NB4 (cell line): Measurements from ENCODE around the gene ZBTB20.

Source experiments
- DNase-seq: peaks from one replicate; pipeline ENCODE4 v3.0.0; 2010; ENCODE audit warnings: low read depth
- H3K4me3 ChIP-seq: one replicate; pipeline ENCODE4 v1.5.1; 2011; ENCODE audit warnings: mild to moderate bottlenecking, low read depth, low read length, moderate library complexity
- MYC ChIP-seq: IDR thresholded peaks from 2 replicates; pipeline ENCODE4 v1.6.1; 2011; ENCODE audit warnings: low read depth, low read length
- POLR2A ChIP-seq: IDR thresholded peaks from 2 replicates; pipeline ENCODE4 v1.6.1; 2011; ENCODE audit warnings: mild to moderate bottlenecking; ENCODE audit not compliant: insufficient read length; ENCODE audit errors: extremely low read depth
- TF ChIP-seq, protein P1 (sequence below): IDR thresholded peaks from one replicate; pipeline ENCODE4 v1.5.1; 2012; ENCODE audit warnings: low read depth, low read length
- TF ChIP-seq, protein P2 (sequence below): IDR thresholded peaks from 2 replicates; pipeline ENCODE4 v1.6.1; 2011; ENCODE audit warnings: low read depth, low read length

Gene ZBTB20

DNA sequence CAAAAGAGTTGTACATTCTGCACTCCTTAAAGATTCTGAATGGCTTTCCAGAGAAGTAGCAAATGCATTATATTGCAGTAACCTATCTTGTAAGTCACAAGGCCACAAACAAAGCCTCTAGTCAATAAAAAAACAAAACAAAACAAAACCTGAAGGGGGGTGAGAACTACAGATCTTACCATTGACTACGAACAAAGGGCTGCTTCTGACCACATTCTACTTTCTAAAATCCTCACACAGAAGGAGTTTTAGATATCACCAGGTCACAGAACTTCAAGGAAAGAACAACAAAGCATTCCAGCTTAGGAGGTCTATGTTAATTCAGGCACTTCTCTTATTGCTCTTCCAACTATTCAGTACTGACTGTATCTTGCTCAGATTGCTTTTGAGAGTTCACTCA is 343.0 kb downstream of the ZBTB20 start:
- TF ChIP-seq, protein P1, sequence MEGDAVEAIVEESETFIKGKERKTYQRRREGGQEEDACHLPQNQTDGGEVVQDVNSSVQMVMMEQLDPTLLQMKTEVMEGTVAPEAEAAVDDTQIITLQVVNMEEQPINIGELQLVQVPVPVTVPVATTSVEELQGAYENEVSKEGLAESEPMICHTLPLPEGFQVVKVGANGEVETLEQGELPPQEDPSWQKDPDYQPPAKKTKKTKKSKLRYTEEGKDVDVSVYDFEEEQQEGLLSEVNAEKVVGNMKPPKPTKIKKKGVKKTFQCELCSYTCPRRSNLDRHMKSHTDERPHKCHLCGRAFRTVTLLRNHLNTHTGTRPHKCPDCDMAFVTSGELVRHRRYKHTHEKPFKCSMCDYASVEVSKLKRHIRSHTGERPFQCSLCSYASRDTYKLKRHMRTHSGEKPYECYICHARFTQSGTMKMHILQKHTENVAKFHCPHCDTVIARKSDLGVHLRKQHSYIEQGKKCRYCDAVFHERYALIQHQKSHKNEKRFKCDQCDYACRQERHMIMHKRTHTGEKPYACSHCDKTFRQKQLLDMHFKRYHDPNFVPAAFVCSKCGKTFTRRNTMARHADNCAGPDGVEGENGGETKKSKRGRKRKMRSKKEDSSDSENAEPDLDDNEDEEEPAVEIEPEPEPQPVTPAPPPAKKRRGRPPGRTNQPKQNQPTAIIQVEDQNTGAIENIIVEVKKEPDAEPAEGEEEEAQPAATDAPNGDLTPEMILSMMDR = no peak
- TF ChIP-seq, protein P2, sequence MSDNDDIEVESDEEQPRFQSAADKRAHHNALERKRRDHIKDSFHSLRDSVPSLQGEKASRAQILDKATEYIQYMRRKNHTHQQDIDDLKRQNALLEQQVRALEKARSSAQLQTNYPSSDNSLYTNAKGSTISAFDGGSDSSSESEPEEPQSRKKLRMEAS = no peak
- TF ChIP-seq MYC = no peak
- no peak for TF ChIP-seq POLR2A
- H3K4me3 ChIP-seq = no peak overlapping the region
- no peak for DNase-seq

DNA sequence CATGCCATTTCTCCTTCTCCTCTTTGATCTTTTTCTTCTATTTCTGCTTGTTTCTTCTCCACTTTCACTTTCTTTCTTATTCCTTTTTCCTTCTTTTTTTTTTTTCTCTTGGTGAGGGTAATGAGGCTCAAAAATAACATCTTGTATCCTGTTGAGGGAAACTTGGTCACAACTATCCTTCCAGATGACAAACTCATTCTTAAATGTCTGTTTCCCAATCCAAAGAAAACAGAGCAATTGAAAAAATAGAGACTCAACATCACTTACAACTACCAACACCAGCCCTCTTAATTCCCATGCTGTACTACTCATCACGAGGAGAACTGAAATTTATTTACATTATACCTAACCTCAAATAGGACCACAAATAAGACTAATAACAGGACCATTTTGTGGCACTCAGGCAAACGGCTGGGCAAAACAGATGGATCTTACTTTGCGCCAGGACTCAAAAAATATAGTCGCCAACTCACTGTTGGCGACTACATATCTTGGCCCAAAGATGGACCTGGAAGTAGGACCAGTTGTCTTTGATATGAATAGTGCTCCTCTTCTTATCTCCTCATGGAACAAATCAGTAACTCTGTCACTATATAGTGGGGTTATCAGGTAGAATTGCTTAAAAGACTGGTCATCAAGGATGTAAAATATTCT is 343.9 kb downstream of the ZBTB20 start:
- no peak for DNase-seq
- H3K4me3 ChIP-seq = no peak overlapping the region
- TF ChIP-seq, protein P1 = no peak
- TF ChIP-seq MYC (no peak), POLR2A (no peak)
- TF ChIP-seq, protein P2 = no peak

DNA sequence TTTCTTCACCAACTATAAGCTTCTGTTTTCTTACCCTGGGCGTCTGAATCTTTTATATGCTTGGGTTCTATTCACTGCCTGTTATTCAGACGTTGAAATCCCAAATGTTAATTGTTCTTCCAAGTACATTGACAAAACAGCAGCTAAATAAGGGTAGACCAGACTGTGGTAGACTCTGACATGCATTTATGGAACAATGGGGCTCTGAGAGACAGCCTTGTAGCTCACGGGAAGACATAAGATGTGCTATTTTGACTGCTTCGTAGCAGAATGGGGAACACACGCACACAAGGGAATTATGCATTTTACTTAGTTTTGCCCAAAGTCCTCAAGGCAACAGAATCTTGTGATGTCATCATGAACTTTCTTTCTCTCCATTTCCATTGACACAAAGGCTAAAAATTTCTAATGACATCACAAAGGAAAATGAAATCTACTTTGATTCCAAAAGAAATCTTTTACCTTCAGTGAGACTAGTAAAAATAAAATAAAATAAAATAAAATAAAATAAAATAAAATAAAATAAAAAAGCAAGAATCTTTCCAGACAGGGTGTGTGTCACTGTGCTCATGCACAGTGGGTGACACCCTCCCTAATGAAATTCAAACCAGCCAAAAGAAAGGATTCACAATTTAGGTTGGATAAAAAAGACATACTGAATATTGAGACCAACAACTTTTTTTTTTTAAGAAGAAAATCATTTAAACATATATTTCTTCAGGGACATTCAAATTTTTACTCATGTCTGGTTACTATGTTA is 346.6 kb downstream of the ZBTB20 start:
- no peak for DNase-seq
- TF ChIP-seq, protein P2 = no peak
- TF ChIP-seq MYC (no peak), POLR2A (no peak)
- TF ChIP-seq, protein P1 = no peak

DNA sequence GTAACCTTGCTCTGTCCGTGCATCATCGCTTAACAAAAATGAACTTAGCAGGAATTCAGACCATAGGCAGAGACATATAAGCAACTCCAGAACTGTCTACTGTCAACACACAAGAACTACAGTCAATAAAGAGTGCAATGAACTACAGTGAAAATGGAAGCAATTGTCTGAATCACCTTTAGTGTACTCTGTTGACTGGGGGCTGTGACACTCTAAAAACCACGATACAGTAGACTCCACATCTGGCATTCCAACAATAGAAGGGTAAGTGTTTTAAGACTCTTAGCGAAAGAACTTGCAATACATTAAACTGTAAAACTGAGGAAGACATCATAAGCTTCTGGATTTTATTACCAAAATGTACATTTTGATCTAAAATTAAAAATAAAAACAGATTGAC is 347.3 kb downstream of the ZBTB20 start:
- TF ChIP-seq POLR2A (no peak), MYC (no peak)
- TF ChIP-seq, protein P1 = no peak
- TF ChIP-seq, protein P2 = no peak
- no peak for DNase-seq

More for the DNA sequence above, 346.6 kb downstream of the ZBTB20 start:
- no peak overlapping the region for H3K4me3 ChIP-seq

DNA sequence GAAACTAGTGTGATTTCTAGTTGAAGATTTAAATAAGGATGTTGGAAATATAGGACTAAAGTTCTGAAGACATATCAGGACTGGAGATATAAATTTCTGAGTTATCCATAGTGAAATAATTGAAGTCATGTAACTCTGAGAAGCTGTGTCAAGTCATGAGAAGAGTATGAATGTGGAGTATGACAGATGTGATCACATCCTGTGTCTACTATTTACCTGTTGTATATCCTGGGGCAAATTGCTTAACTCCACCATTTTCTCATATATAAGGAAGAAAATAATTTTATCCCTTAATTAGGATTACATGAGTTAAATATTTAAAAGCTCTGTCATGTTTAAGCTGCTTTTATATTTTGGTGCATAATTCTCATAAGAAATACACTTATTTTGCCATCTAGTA is 350.3 kb downstream of the ZBTB20 start:
- no peak for DNase-seq
- no peak overlapping the region for H3K4me3 ChIP-seq
- TF ChIP-seq, protein P2 = no peak
- TF ChIP-seq POLR2A (no peak), MYC (no peak)
- TF ChIP-seq, protein P1 = no peak

More for the DNA sequence above, 347.3 kb downstream of the ZBTB20 start:
- no peak overlapping the region for H3K4me3 ChIP-seq
